GM19240 (cell line): Measurements from ENCODE around the gene WASF2.
A peak's percentile ranks its signal among the peaks of the same experiment; 100 is the strongest.

ENCODE experiments used
- DNase-seq: peaks from one replicate; pipeline ENCODE4 v3.0.0; 2011; ENCODE audit warnings: low spot score; ENCODE audit not compliant: insufficient read length

The WASF2 gene

DNA sequence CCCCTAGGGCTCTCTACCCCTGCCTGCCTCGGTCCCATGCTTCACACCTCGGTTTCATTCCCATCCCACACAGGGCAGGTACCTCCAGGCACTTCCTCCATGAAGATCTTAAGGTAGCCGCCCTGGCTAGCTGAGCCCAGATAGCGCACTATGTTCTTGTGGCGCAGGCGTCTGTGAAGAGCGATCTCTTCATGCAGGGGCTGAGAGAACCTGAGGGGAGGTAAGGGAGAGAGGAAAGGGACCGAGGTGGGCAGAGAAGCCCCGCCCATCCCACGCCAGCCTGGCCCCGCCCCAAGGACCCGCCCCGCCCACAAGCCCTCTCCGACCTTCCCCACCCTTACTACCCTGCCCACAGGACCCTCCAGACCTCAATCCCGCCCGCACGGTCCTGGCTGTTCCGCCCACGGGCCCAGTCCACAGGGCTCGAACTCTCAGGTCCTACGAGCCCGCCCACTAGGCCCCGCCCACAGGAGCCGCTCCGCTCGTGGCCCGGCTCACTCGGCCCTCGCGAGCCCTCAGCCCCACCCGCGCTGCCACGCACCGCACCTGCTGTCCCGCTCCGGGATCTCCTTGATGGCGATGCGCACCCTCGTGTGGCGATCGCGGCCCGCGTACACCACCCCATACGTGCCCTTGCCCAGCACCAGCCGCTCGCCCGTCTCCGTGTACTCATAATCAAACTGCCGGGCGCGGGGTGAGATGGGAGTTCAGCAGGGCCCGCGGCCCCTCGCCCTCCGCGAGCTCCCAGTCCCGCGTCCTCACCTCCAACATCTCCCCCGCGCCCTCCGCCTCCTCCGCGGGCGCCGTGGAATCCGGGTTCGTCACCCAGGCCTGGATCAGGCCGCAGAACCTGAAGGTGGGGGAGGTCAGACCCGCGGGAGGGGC, 129.6 kb downstream of the WASF2 start:
- DNase-seq = no peak

DNA sequence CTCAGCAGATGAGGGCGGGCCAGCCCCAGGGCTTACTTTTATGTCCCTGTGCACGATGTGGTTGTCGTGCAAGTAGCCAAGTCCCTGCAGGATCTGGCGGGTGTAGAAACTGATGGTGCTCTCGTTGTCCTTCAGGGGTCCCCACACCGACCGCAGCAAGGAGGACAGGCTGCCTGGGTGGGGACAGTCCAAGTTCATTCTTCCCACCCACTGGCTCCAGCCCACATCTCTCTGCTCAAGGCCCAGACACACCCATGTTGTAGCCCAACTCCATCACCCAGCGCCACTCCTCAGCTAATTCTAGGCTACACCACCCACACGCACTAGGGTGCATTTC, 130.2 kb downstream of the WASF2 start:
- no peak for DNase-seq

DNA sequence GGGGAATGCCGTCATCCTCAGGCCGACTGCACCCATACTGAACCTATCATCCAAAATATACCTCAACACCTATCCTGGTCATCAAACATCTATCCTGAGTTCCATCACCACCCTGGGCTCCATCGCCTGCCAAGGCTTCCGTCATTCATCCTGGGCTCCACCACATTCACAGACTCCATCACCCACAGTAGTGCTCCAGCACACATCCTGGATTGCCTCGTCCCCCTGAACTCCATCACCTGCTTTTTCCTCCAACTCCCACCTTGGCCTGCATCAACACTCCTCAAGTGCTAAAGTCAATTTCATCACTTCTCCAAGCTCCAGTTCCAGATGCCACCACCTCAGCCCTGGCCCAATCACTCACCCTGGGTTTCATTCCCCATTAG, 131.0 kb downstream of the WASF2 start:
- DNase-seq = no peak

DNA sequence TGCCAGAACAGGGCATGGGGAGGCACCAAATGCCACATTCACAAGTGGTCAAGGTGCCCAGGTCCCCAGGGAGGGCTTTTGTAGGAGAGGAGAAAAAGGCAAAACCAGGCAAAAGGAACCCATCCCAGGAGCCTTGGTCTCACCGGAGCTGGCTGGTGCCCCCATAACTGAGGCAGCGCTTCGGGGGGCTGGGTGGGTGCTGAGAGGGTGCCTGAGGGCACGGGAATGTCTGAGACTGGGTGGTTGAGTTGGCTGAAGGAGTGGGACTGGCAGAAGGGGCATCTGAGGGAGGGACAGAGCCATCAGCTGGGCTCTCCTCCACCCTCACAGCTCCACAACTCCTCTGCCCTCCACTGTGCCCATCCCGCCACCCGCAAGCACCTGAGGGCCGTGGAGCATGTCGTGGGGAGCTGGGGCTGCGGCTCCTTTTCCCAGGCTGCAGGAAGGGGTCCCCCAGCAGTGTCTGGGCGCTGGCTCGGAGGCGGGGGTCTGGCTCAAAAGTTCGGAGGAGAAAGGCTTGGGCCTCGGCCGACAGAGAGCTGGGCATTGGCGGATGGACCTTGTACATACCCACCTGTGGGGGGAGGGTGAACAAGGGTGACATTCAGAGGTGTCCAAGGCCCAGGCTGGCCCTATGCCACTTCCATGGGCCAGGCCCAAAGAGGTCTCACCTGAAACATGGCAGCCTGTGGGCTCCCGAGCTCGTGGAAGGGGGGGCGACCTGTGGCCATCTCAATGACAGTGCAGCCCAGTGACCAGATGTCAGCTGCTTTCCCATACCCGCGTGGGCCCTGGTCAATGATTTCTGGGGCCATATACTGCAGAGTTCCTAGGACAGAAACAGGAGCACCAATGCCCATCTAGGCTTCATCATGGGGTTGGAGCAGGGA, 131.7 kb downstream of the WASF2 start:
- no peak for DNase-seq

DNA sequence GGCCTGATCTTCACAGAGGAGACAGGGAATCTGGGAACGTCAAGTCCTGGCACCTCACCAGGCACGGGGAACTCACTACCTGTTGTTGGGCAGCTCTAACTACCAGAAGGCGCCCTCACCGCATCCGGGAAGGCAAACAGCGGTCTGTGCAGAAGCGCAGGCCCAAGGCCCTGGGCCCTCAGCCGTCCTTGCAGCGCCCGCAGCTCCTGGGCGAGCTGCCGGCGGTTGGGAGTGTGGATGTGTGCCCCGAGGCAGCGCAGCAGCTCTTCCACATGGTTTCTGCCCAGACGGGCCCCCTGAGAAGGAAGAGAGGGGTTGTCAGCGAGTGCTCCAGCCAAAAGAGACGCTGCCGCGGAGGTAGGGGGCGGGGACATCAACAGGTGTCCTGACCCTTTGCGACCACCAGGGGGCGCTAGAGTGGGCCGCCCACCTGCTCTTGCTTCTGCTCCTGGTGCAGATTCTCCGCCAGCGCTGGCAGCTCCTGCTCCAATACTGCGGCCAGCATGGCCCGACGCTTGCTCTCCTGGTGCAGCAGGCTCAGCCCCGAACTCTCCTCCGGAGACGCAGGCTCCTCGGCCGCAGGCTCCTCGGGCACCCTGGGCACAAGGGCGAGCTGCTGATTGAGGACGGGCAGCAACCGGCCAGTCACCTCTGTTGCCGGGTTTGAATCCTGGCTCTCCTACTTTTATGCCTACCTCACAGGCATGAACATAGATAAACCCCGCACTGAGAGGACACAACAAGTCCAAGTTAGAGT, 132.5 kb downstream of the WASF2 start:
- peak; percentile 97 for DNase-seq

DNA sequence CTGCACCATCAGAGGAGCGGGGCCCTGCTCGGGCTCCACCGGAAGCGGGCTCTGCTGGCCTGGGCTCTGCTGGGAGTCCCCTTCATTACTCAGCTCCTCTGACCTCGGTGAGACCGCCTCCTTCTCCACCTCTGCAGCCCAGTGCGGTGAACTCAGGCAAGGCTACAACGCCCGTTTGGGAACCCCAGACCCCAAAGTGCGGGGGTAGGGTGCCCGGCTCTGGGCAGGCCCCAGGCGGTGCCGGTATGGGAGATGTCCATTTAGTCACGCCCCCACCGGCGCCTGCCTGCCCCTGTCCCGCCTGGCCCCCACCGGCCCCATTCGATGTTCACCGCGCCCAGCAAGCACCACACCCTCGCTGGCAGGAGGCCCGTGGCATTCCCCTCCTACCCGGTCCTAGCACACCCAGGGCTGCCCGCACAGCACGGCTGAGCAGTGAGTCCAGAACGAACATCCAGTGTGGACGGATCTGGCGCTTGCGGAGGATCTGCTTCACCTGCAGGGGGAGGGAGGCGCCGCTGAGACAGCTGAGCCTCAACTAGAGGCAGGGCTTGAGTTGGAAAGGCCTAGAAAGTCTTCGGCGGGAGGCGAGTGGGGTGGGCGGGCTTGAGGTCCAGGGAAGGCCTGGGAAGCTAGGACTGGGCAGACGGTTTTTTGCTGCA, 133.2 kb downstream of the WASF2 start:
- DNase-seq = no peak

DNA sequence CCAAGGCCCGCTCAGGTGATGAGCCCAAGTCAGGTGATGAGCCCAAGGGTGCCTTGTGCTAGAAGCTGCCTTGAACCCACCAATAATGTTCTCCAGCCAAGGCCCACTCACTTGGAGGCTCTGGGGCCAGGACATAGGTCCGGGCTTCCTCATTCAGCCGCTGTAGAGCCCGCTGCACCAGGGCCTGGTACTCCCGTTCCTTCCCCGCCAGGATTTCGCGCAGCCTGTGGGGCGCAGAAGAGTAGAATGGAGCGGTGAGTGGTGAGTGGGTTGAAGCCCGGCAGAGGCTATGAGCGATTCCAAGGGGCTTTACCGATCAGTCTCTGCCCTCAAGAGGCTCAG, 133.7 kb downstream of the WASF2 start:
- DNase-seq = no peak

DNA sequence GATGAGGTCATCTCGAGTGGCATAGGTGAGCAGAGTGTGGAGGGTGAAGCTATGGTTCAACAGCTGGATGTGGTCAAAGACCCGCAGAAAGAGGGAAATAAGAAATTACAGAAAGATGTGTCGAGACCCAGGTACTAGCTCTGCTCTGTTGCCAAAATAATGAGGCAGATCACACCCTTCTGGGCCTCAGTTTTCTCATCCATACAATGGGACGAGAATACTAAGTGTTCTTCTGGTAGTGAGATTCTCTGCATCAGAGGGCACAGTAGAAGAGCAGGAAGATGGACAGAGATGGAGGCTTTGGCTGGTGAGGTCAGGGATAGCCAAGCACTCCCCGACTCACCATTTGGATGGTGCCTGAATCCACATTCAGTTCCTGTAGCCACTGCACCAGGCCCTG, 134.3 kb downstream of the WASF2 start:
- DNase-seq = no peak
